HUES64 (cell line): ENCODE measurements around the gene ILF2.

Experiments
- H3K27ac ChIP-seq: 2 replicates; pipeline ENCODE4 v1.7.0; 2013; ENCODE audit warnings: low read depth, low read length, inconsistent platforms
- H3K27me3 ChIP-seq: 2 replicates; pipeline ENCODE4 v1.6.1; 2013; ENCODE audit warnings: mild to moderate bottlenecking, low read length; ENCODE audit not compliant: insufficient read depth
- H3K36me3 ChIP-seq: 2 replicates; pipeline ENCODE4 v1.6.1; 2013; ENCODE audit warnings: mild to moderate bottlenecking, low read length; ENCODE audit not compliant: insufficient read depth
- H3K4me1 ChIP-seq: 2 replicates; pipeline ENCODE4 v1.6.1; 2013; ENCODE audit warnings: mild to moderate bottlenecking, low read length, moderate library complexity; ENCODE audit not compliant: insufficient read depth
- H3K4me3 ChIP-seq: 2 replicates; pipeline ENCODE4 v1.5.1; 2013; ENCODE audit warnings: mild to moderate bottlenecking, low read length, moderate library complexity
- H3K9ac ChIP-seq: 2 replicates; pipeline ENCODE4 v1.6.1; 2013; ENCODE audit warnings: mild to moderate bottlenecking, low read depth, low read length
- H3K9me3 ChIP-seq: 2 replicates; pipeline ENCODE4 v1.6.1; 2013; ENCODE audit warnings: low read depth, low read length; ENCODE audit not compliant: insufficient read depth
- WGBS: fragments of 150-250, 120-280 bp; methylation state at CpG from one replicate; pipeline ENCODE4 v1.1.7; 2013; ENCODE audit warnings: missing lambda C conversion rate; 5-methylcytosine and 5-hydroxymethylcytosine counted together

The ILF2 gene

GRCh38 chr1:153626477-153626903, 44.3 kb downstream of the ILF2 start:
- Histone ChIP-seq H3K4me3 (peak overlapping the region; percentile 75), H3K9ac (peak overlapping the region; percentile 77), H3K4me1 (peaks cover 15% of the 10 kb centered on the region), H3K27me3 (no peaks in the 10 kb centered on the region), H3K9me3 (no peaks in the 10 kb centered on the region), H3K27ac (peak overlapping the region; percentile 76), H3K36me3 (peaks cover 18% of the 10 kb centered on the region)
- 76% methylated on average over 3 of the region's 3 CpGs for WGBS

DNA sequence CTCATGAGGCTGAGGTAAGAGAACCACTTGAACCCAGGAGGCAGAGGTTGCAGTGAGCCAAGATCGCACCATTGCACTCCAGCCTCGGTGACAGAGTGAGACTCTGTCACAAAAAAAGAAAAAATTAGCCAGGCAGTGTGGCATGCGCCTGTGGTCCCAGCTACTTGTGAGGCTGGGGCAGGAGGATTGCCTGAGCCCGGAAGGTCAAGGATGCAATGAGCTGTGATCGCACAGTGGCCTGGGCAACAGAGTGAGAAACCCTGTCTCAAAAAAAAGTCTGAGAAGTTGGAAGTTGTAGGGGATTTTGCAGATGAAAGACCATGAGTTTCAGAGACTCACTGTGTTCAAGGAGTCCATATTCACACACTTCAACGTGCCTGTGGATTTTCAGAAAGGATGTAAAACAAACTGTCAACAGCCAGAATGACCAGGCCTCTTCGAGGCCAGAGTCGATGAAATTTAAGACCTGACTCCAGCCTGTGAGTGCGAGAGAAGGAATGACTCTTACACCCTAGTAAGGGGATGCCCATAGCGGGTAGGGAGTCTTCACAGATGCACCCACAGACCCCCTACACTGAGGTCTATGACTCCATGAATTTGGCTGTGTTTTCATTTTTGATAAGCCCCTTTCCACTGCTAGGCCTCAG, 45.7 kb downstream of the ILF2 start:
- Histone ChIP-seq H3K27ac (no peak overlapping the region), H3K36me3 (peaks cover 23% of the 10 kb centered on the region), H3K9me3 (no peaks in the 10 kb centered on the region), H3K27me3 (no peaks in the 10 kb centered on the region), H3K4me3 (no peak overlapping the region), H3K4me1 (peaks cover 15% of the 10 kb centered on the region), H3K9ac (no peak overlapping the region)
- WGBS: 96% methylated on average over 10 of the region's 10 CpGs

DNA sequence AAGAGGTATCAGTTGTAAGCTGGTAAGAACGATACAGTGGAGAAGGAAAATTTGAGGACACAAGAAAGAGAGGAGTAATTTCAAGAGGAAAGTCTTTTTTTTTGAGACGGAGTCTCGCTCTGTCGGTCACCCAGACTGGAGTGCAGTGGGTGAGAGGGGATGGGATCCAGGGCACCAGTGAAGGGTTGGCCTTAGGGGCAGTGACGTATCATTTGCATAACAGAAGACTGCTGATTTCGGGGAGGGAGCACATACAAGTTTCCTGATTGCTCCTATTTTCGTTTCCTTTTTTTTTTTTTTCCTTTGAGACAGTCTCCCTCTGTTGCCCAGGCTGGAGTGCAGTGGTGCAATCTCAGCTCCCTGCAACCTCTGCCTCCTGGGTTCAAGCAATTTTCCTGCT, 47.7 kb downstream of the ILF2 start:
- H3K27me3 ChIP-seq: no peaks in the 10 kb centered on the region
- H3K9me3 ChIP-seq: no peaks in the 10 kb centered on the region
- H3K4me1 ChIP-seq: peaks cover 15% of the 10 kb centered on the region
- H3K36me3 ChIP-seq: peaks cover 39% of the 10 kb centered on the region
- H3K9ac ChIP-seq: no peak overlapping the region
- H3K27ac ChIP-seq: no peak overlapping the region
- WGBS: 40% methylated on average over 7 of the region's 7 CpGs
- no peak overlapping the region for H3K4me3 ChIP-seq

GRCh38 chr1:153619171-153619570, 51.6 kb downstream of the ILF2 start:
- H3K27ac ChIP-seq: no peak overlapping the region
- no peaks in the 10 kb centered on the region for H3K27me3 ChIP-seq
- WGBS: 97% methylated on average over 6 of the region's 6 CpGs
- peaks cover 31% of the 10 kb centered on the region for H3K36me3 ChIP-seq
- H3K9me3 ChIP-seq: no peaks in the 10 kb centered on the region
- H3K4me1 ChIP-seq: peaks cover 7% of the 10 kb centered on the region
- no peak overlapping the region for H3K4me3 ChIP-seq
- no peak overlapping the region for H3K9ac ChIP-seq

GRCh38 chr1:153617663-153618062, 53.1 kb downstream of the ILF2 start:
- H3K9ac ChIP-seq: no peak overlapping the region

GRCh38 chr1:153616917-153617311, 53.9 kb downstream of the ILF2 start:
- no peak overlapping the region for H3K9ac ChIP-seq
- 84% methylated on average over 5 of the region's 5 CpGs for WGBS
- H3K36me3 ChIP-seq: peaks cover 23% of the 10 kb centered on the region
- no peaks in the 10 kb centered on the region for H3K9me3 ChIP-seq
- H3K27ac ChIP-seq: no peak overlapping the region
- H3K27me3 ChIP-seq: no peaks in the 10 kb centered on the region
- peaks cover 9% of the 10 kb centered on the region for H3K4me1 ChIP-seq
- no peak overlapping the region for H3K4me3 ChIP-seq

More at GRCh38 chr1:153617663-153618062, 53.1 kb downstream of the ILF2 start:
- Histone ChIP-seq H3K36me3 (peaks cover 29% of the 10 kb centered on the region), H3K4me3 (no peak overlapping the region), H3K27me3 (no peaks in the 10 kb centered on the region), H3K9me3 (no peaks in the 10 kb centered on the region), H3K27ac (no peak overlapping the region), H3K4me1 (peaks cover 2% of the 10 kb centered on the region; the same call in 1 of the 2 replicates)
- WGBS: 94% methylated on average over 5 of the region's 6 CpGs

DNA sequence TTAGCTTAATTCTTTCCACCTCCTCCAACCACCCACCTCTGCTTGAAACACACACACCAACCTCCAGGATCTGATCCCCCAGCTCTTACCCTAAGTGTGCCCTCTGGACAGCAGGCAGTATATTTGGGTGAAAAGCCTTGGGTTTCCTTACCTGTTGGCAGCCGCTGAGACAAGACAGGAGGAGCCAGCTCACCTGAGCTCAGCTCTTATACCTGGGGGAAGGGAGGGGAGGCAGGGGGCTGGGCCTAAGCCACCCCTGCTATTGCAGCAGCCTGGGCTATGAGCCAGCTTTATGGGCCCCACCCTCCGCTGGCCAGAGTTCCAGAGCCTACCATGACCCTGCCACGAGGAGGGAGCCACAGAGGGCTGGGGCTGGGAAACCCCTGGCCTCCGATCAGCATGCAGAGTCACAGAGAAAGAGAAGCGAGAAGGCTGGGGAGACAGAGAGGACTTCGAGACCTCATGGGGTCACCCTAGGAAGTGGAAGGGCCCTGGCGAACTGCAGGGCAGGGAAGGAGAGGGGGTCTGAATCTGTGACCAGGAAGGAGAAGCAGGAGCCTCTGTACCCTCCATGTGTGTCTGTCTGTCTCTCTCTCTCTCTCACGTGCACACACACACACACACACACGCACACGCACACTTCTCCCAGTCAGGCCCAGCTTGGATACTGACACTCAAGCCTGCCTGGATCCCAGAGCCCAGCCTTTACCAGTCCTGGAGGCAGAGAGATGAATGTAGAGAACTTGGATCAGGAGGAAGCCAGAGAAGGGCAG, 54.5 kb downstream of the ILF2 start, which contains the start of gene S100A14:
Gene S100A14, minus strand, starts transcription at position 182 of the 773 bp plus-strand sequence. CDS start 467 bp downstream, outside the sequence.
- peaks cover 14% of the 10 kb centered on the region for H3K4me1 ChIP-seq
- 83% methylated on average over 10 of the region's 10 CpGs for WGBS
- H3K36me3 ChIP-seq: peaks cover 21% of the 10 kb centered on the region
- H3K27ac ChIP-seq: no peak within 1 kb of the TSS
- H3K4me3 ChIP-seq: no peak within 1 kb of the TSS
- no peaks in the 10 kb centered on the region for H3K27me3 ChIP-seq
- H3K9me3 ChIP-seq: no peaks in the 10 kb centered on the region
- H3K9ac ChIP-seq: no peak within 1 kb of the TSS

DNA sequence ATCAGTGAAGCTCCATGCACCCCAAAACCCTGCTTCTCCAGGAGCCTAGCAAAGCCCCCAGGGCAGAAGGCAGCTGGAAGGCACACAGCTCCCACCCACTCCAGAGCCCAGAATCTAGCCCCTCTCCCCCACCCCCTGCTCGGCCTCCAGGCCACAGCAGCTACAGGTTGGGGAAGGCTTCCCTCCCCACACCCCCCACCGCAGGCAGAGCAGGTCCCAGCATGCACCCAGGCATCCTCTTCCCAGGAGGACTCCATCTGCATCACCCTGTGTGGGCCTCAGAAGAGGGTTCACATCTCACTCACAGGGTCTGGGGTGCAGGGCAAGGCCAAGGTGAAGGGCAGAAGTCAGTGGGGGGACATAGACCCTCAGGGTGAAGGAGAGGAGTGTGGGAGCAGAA, 55.4 kb downstream of the ILF2 start:
- Histone ChIP-seq H3K9me3 (no peaks in the 10 kb centered on the region), H3K27ac (no peak overlapping the region), H3K27me3 (no peaks in the 10 kb centered on the region), H3K4me1 (peaks cover 15% of the 10 kb centered on the region), H3K9ac (no peak overlapping the region), H3K36me3 (peaks cover 17% of the 10 kb centered on the region), H3K4me3 (no peak overlapping the region)
- 85% methylated on average over 2 of the region's 2 CpGs for WGBS

GRCh38 chr1:153614906-153615305, 55.9 kb downstream of the ILF2 start:
- peaks cover 15% of the 10 kb centered on the region for H3K36me3 ChIP-seq
- H3K4me3 ChIP-seq: no peak overlapping the region
- H3K9ac ChIP-seq: no peak overlapping the region
- no peaks in the 10 kb centered on the region for H3K9me3 ChIP-seq
- peaks cover 19% of the 10 kb centered on the region for H3K4me1 ChIP-seq
- 94% methylated on average over 7 of the region's 7 CpGs for WGBS
- H3K27ac ChIP-seq: no peak overlapping the region
- no peaks in the 10 kb centered on the region for H3K27me3 ChIP-seq

DNA sequence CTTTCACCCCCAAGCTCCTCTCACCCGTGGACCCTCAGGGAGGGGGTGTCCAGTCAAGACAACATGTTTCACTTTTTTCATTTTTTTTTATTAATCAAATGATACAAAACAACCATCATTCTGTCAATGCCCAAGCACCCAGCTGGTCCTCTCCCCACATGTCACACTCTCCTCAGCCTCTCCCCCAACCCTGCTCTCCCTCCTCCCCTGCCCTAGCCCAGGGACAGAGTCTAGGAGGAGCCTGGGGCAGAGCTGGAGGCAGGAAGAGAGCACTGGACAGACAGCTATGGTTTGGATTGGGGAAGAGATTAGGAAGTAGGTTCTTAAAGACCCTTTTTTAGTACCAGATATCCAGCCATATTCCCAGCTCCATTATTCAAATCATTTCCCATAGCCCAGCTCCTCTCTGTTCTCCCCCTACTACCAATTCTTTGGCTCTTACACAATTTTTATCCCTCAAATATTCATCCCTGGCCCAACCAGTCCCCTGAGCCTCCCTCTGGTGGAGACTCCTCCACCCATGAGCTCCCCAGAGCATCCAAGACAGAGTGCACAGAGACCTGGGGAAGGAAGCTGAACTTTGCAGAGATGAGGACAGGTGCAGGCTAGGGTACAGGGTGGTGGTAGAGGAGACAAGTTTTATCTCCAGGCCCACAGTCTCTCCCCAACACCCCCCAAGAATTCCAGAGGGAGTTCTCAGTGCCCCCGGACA, 56.4 kb downstream of the ILF2 start:
- Histone ChIP-seq H3K27me3 (no peaks in the 10 kb centered on the region), H3K9me3 (no peaks in the 10 kb centered on the region), H3K4me1 (peaks cover 24% of the 10 kb centered on the region), H3K9ac (no peak overlapping the region), H3K36me3 (peaks cover 11% of the 10 kb centered on the region), H3K4me3 (no peak overlapping the region), H3K27ac (no peak overlapping the region)
- 95% methylated on average over 2 of the region's 2 CpGs for WGBS

DNA sequence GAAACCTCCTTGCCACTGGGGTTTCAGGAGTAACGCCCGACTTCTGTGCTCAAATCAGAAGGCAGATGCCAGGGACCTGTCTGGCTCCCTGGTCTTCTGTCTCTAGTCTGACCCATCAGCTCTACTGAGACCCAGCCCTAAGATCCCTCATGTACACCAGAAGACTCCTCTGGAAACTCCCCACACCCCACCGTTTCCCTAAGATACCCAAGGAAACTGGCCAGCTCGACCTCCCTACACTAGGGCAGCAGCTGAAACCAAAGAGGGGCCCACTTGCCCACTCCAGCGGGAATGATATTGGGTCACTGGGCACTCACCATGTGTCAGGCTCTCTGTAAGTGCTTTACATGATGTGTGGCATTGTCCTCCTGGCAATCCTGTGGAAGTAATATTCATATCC, 57.4 kb downstream of the ILF2 start:
- H3K27ac ChIP-seq: no peak overlapping the region
- H3K9me3 ChIP-seq: no peaks in the 10 kb centered on the region
- H3K4me3 ChIP-seq: no peak overlapping the region; the same call in 1 of the 2 replicates
- H3K27me3 ChIP-seq: no peaks in the 10 kb centered on the region
- H3K36me3 ChIP-seq: peaks cover 1% of the 10 kb centered on the region
- no peak overlapping the region for H3K9ac ChIP-seq
- peaks cover 33% of the 10 kb centered on the region for H3K4me1 ChIP-seq
- 78% methylated on average over 5 of the region's 5 CpGs for WGBS
